Testis (tissue), 2 donors: Measurements from ENCODE around the gene MYO15B.

ENCODE experiments used
- POLR2A ChIP-seq: fragments of 450-650 bp; IDR thresholded peaks from one replicate; pipeline ENCODE4 v1.6.1; 2017; ENCODE audit warnings: antibody characterized with exemption, mild to moderate bottlenecking, moderate library complexity
- TF ChIP-seq, protein P1 (sequence below), 3 experiments: fragments of 450-650 bp in 2 of 3; fragments of 200-600 bp in 1 of 3; sonication (generic) in 1 of 3; IDR thresholded peaks; one replicate each; pipeline ENCODE4 v1.5.1; 2016 to 2019; ENCODE audit warnings: antibody characterized with exemption in 3 of 3, mild to moderate bottlenecking in 2 of 3, moderate library complexity in 1 of 3

DNA sequence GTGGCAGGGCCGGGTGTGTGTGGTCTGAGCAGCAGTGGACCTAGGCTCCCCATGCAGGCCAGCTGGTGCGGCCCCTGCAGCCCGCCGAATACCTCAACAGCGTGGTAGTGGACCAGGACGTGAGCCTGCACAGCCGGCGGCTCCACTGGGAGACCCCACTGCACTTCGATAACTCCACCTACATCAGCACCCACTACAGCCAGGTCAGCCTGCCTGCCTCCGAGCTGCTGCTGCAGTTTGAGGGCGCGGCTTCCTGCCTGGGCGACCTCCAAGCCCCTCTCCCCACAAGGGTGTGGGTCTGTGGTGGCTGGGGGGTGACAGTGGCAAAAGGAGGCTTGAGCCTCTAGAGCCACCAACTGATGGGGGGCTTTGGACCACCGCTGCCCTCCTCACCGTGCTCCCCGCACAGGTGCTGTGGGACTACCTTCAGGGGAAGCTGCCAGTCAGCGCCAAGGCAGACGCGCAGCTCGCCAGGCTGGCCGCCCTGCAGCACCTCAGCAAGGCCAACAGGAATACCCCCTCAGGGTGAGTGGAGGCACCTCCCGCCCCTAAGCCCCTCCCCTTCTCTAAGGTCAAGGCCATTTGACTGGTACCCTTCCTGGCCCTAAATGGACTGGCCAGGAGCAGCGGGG is 37.2 kb downstream of the MYO15B start:
- TF ChIP-seq, protein P1, sequence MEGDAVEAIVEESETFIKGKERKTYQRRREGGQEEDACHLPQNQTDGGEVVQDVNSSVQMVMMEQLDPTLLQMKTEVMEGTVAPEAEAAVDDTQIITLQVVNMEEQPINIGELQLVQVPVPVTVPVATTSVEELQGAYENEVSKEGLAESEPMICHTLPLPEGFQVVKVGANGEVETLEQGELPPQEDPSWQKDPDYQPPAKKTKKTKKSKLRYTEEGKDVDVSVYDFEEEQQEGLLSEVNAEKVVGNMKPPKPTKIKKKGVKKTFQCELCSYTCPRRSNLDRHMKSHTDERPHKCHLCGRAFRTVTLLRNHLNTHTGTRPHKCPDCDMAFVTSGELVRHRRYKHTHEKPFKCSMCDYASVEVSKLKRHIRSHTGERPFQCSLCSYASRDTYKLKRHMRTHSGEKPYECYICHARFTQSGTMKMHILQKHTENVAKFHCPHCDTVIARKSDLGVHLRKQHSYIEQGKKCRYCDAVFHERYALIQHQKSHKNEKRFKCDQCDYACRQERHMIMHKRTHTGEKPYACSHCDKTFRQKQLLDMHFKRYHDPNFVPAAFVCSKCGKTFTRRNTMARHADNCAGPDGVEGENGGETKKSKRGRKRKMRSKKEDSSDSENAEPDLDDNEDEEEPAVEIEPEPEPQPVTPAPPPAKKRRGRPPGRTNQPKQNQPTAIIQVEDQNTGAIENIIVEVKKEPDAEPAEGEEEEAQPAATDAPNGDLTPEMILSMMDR (IDR thresholded peaks at IDR 0.05), result no peak
- no peak for TF ChIP-seq POLR2A
